ENCODE results near the gene DDX1.

The DDX1 gene

DNA sequence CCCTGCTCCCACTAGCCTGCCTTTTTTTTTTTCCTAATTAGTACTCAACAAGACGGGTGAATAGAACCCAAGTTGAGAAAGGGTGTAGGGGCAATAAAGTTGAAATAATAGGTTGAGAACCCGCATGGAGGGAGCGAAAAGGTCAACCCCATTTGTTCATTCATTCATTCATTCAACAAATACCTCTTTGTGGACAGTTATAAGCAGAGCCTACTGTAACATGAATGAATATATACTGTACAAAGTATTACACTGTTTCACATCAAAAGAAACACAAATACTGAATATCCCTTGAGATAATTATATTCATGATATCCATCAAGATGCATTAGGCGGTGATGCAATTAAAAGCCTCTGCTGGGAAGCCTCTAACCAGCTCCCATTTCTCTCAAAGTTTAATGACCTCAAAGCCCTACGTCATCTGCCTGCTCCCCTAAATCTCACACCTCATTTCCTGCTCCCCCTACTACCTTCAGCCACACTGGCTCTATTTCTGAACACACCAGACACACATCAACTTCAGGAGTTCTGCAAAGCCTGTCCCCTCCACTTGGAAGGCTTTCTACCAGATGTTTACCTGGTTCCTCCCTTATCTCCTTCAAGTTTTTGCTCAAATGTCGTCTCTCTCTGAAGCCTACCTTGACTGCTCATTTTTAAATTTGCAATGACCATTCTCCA, 29.2 kb upstream of the DDX1 start:
- DNase-seq (ENCODE audit: low spot score): no peak

DNA sequence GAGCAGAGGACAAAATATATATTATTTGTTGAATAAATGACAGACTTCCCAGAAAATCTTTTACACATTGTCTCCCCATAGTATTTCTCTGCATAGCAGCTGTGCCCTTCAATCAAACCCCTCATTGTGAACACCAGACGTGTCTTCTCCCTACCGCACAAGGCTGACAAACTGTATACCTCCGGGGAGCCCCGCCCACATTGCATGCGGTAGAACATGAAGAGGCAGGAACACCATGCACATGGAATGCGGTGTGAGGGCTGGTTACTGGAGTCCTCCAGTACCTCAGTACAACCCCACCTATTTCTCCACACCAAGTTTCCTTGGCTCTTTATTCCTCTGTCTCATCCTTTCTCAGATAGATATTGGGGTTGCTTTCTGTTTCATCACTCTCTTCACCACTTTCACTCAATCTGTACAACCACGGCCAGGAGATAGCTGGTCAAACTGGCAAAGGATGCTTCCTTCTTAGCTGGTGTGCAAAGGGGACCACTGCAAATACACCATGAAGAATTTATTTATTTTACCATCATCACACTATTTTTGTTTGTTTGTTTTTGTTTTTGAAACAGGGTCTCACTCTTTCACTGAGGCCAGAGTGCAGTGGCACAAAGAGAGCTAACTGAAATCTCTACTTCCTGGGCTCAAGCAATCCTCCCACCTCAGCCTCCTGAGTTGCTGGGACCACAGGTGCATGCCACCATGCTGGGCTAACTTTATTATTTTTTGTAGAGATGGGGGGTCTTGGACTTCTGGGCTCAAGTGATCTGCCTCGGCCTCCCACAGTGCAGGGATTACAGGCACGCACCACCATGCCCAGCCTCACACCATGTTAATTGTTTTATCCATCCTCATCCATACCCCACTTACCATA, 28.2 kb upstream of the DDX1 start:
- DNase-seq (ENCODE audit: low spot score): no peak

DNA sequence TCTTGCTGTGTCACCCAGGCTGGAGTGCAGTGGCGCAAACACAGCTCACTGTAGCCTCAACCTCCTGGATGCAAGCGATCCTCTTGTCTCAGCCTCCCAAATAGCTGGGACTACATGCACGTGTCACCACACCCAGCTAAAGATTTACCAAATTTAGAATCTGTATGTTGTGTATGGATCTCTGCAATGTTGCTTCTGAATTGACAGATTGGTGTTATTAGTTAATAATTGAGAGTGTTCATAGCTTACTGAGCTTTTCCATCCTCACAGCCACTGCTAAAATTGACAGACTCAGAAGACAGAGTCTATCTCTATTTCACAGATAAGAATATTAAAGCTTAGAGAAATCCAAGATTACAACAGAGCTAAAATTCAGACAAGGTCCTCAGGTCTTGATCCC, 26.3 kb upstream of the DDX1 start:
- no peak for DNase-seq (ENCODE audit: low spot score)

DNA sequence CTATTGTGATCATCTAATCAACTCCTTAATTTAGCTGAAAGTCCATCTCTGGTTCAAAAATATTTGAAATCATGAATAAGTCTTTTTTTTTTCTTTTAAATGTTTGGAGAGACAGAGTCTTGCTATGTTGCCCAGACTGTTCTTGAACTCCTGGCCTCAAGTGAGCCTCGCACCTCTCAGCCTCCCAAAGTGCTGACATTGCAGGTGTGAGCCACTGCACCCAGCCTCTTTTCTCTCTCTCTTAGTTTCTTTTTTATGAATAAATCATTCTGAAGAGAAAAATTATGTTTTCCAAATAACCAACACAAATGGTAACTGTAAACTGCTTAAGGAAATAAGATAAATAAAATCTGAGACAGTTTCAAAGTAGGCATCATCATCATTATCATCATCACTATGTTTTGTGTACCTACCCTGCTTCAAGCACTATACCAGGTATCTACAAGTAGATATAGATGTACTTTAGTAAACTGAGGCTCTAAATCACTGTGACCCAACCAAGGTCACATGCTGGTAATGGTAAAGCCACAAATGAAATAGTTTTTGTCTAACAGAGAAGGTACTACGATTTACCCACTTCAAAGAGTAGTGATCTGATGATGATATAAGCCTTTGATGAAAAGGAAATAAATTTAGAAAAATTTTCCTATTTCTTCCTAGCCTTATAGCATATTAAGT, 25.5 kb upstream of the DDX1 start:
- no peak for DNase-seq (ENCODE audit: low spot score)

GRCh38 chr2:15566912-15567311, 24.8 kb upstream of the DDX1 start:
- DNase-seq (ENCODE audit: low spot score): no peak

- no peak for DNase-seq (ENCODE audit: low spot score)
Observed at GRCh38 chr2:15568874-15569273, 22.8 kb upstream of the DDX1 start.

DNA sequence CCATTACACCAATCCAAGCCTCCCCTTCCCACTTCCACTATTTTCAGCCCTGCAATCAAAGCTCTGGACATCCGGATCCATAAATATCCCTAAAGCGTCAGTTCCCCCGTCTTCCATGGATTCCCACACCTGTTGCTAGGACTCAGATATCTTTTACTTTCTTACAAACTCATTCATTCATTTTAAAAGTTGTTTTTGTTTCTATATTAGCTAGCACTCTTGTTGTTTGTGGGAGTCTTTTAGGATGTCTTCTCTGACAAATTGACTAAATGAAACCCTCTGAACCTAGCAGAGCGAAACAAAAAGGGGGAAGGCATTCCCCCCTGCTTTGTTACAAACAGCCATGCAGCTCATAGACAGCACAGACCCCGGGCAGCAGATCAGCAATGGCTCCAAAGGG, 21.6 kb upstream of the DDX1 start:
- no peak for DNase-seq (ENCODE audit: low spot score)

GRCh38 chr2:15571729-15572128, 19.9 kb upstream of the DDX1 start:
- no peak for DNase-seq (ENCODE audit: low spot score)

- DNase-seq (ENCODE audit: low spot score): peak; percentile 86
Observed at GRCh38 chr2:15577071-15577735, 14.5 kb upstream of the DDX1 start.

- no peak for DNase-seq (ENCODE audit: low spot score)
Observed at GRCh38 chr2:15579641-15580040, 12.0 kb upstream of the DDX1 start.

DNA sequence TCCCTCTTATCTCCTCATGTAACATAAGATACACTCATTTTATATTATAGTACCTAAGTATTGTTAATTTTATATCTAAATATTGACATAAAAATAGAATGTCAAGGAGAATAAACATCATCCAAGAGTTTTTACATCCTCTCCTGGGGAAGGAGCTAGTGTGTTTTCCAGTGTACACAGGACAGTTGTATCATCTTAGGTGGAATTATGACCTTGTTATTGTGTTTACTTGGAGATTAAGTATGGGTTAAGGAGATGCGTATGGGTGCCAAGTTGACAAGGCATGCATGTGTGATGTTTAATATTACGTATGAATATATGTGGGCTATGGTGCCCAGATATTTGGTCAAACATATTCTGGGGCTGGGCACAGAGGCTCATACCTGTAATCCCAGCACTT, 11.2 kb upstream of the DDX1 start:
- DNase-seq (ENCODE audit: low spot score): no peak

DNA sequence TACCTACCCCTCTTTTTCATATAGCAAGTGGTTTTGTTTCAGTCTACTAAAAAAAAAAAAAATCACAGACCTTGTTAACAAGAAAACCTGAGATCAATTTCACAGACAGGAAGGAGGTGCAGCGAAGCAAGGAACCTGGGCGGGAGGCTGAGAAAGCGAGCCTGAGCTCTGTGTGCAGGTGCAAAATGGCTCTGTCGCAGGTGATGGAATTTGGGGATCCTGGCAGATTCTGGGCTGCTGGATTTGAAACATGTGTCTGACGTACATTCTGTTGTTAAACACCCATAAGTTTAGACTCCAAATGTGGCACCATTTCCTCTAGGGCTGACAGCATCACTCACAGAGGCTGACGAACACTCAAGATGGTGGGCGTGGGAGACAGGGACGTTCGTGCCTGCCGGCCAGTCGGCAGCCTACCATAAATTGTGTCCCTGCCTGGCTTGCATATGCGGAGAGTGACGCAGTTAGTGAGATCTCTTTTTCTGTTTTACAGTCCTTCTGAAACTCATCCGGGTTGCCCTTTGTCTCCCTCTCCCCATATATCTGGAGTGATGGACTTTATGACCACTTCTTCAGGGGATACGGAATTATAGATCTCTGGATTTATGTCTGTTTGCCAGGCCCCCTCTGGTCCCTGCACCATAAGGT, 8.8 kb upstream of the DDX1 start:
- DNase-seq (ENCODE audit: low spot score): no peak

DNA sequence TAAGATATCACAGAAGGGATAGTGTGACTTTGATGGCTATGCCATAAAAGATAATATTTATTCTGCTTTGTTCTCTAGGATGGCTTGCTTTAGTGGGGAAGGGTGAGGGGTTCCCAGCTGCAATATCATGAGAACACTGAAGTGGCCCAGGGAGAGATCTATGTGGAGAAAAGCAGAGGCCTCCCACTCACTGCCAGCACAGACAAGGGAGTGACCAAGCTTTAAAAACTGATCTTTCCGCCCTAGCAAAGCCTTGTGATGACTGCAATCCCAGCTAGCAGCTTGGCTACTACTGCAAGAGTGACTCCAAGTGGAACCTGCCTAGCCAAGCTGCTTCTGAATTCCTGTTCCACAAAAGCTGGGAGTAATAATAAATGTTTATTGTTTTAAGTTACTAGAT, 7.8 kb upstream of the DDX1 start:
- DNase-seq (ENCODE audit: low spot score): no peak

DNA sequence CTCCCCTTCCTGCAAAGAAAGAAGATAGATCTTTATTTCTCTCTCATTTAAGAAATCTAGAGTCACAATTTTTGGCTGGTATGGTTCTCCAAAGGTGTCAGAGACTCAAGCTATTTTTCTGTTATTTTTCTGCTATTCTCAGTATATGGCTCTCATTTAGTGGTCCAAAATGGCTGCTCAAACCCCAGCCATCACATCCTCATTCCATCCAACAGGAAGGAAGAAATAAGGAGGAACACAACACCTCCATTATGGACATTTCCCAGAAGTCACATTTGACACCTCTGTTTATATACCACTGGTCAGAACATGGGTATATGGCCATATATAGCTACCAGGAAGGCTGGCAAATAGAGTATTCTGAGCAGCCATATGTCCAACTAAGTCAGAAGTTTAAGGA, 7.4 kb upstream of the DDX1 start:
- DNase-seq (ENCODE audit: low spot score): no peak

DNA sequence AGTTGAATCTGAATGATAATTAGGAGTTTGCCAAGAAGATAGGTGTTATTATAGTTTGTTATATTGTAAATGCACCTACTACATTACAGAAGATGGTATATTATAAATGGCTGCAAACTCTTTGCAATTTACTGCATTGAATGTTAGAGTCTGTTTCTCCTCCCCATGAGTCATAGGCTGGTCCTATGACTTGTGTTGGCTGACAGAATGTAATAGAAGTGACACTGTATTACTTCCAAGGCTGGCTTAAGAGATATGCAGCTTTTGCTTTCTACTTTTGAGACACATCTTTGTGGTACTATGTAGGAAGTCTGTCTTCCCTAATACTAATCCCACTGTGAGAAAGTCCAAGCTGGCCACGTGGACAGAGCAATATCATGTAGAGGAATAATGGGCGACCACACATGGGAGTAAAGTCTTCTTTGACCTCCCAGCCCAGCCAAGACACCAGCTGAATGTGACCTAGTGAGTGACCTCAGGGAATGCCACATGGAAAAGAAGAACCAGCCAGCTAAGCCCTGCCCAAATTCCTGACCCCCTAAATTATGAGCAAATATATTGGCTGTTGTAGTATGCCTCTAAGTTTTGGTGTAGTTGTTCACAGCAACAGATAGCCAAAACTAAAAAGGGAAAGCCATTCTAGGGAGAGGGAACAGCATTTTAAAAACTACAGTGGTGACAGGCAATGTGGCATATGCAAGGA, 6.8 kb upstream of the DDX1 start:
- no peak for DNase-seq (ENCODE audit: low spot score)

DNA sequence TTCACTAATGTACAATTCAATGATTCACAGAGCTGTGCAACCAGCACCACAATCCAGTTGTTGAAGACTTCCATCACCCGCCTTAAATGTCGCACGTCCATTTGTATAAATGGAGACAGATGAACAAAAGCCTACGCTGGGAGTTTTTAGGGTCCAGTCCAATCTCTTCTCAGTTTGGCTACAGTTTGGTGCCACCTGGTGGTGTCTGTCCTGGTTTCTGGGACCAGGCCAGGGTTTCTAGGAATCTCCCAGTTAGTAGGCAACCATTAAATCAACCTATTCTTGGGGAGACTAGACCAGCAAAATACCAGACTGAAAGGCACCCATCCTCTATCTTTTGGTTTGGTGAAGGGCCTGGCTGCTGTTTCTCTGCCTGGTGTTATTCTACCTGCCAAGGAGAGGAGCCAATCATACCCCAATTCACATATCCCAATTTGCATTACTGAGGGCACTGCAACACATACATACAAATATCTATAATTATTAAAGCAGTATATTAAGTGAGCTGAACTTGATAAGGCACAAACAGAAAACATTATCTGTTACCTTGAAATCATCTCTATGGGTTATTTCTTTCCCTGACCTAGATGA, 3.2 kb upstream of the DDX1 start:
- peak; percentile 5 for DNase-seq (ENCODE audit: low spot score)

- DNase-seq (ENCODE audit: low spot score): no peak
Observed at GRCh38 chr2:15591373-15591691, 336 bp upstream of the DDX1 start.

DNA sequence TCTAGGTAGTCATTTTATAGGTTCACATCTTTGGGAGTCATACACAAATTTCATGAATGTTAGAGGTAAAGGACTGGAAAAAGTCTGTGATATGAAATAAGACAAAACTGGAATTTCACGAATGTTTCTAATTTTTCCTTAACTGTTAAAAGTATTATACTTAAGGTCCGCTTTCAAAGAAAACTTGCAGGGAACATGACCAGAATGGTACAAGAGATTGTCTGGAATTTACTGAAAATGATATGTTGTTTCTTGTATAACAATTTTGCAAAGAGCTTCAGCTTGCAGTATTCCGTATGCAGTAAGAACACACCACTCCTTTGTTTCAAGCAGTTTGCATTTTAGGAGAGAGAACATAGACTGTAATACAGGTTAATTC, 1.6 kb downstream of the DDX1 start:
- DNase-seq (ENCODE audit: low spot score): no peak

DNA sequence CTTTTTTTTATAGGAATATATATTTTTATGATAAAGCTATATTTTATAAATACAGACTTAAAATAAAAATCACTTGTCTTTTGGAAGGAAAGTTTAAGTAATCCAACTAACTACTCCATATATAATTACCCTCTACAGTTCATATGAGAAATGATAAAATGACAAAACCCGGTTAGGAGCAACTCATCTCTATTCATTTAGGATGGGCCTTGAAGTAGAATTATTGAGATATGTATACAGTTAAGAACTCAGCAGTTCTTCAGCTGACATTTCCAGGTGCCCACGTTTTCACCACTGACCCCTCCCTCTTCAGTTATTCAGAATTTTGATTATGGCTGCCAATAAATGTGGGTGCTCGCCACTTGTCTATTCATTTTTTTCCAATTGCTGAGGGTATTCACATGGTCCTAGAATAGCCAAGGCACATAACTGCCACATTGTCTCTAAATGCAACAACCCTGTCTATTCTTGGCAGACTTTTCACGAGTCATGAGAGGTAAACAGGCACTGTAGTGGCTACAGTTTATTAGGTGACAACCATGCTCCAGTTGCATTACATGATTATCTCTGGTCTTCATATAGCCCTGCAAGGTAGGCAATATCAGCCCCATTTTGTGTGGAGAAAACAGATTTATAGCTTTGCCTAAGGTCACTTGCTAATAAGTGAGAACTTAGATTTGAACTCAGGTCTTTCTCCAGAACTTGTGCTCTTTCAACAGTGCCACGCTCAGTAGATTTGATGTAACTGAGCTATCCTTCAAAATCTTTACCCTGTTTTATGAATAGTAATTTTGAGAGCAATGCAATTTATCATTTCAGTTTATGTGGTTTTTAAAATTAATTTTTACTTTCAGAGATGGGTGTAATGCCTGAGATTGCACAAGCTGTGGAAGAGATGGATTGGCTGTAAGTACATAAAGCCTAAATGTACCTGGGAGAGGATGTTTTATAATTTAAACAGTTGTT, 2.9 kb downstream of the DDX1 start:
- DNase-seq (ENCODE audit: low spot score): no peak

DNA sequence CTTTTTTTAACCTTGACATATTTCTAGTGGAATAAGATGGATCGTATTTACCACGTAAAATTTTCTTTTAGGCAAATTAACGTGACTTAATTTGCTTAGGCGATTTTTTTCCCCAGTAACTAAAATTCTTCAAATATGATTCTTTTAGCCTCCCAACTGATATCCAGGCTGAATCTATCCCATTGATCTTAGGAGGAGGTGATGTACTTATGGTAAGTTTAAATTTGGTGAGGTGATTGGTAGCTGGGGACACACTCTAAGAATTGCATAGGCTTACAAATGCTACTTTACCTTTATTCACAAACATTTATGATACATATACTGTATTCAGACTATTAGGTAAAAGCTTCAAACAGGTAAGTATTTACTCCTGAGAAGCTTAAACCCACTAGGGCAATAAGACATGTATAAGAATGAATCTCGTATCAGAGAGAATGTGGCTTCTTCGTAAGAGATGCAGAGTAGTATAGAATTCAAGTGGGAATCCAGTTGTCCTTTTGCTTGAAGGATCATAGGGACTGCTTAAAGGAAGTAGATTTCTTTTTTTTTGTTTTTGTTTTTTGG, 3.8 kb downstream of the DDX1 start:
- no peak for DNase-seq (ENCODE audit: low spot score)

All from CD4-positive, alpha-beta T cell treated with Interleukin-2 at 100 ng/mL for 4 hours (primary cell).